ENCODE results near the gene CFAP46. TPM values are rescaled to one million over a fixed set of nuclear protein-coding genes. Genes with fewer than 3 reads are reported as not detected.

The CFAP46 gene
- total RNA-seq, 4 donors from 2014 or later = 0.19 to 0.92 (median 0.54) TPM

DNA sequence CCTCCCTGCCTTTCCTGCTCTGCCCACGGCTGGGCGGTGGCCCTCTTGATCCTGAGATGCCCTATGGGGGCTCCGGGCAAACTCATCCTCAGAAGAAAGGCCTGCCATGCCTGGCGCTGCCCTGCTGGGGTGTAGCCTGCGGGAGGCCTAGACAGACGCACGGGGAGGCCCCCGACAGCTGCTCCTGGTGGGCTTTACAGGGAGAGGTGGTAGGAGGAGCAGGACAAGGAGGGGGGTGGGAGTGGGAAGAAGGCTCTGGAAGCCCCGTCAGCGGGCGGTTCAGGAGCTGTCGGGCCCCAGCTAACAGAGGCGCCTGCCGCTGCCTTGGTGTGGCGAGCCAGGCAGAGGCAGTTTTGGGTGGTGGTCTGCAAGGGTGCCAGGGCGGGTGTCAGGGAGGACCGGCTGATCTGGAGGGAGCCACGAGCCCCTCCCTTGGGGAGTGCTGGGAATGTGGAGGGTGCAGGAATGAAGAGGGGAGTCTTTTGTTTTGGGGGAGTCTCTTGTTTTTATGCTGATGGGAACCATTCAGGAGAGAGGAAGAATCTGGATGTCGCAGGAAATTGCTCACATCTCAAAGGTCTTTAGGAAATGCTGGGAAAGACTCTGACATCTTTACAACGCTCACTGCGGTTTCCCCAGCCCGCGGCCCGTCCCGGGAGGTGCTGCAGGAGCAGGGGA, 63.5 kb downstream of the CFAP46 start:
- Histone ChIP-seq H3K27ac (no peak overlapping the region), H3K27me3 (peaks cover 0 to 67% (median 3%) of the 10 kb centered on the region in 4 donors), H3K4me3 (no peak overlapping the region), H3K36me3 (no peaks in the 10 kb centered on the region), H3K9me3 (no peaks in the 10 kb centered on the region), H3K4me1 (no peaks in the 10 kb centered on the region)
- 67 to 68% methylated on average over 7 to 21 of the region's 25 CpGs for WGBS, 2 donors
- intact Hi-C loops (cut with DNase I) = no loop called here
- DNase-seq = no peak
- no peak for TF ChIP-seq POLR2A (IDR thresholded peaks at IDR 0.05)
- TF ChIP-seq, protein P1, sequence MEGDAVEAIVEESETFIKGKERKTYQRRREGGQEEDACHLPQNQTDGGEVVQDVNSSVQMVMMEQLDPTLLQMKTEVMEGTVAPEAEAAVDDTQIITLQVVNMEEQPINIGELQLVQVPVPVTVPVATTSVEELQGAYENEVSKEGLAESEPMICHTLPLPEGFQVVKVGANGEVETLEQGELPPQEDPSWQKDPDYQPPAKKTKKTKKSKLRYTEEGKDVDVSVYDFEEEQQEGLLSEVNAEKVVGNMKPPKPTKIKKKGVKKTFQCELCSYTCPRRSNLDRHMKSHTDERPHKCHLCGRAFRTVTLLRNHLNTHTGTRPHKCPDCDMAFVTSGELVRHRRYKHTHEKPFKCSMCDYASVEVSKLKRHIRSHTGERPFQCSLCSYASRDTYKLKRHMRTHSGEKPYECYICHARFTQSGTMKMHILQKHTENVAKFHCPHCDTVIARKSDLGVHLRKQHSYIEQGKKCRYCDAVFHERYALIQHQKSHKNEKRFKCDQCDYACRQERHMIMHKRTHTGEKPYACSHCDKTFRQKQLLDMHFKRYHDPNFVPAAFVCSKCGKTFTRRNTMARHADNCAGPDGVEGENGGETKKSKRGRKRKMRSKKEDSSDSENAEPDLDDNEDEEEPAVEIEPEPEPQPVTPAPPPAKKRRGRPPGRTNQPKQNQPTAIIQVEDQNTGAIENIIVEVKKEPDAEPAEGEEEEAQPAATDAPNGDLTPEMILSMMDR (IDR thresholded peaks at IDR 0.05) = no peak

DNA sequence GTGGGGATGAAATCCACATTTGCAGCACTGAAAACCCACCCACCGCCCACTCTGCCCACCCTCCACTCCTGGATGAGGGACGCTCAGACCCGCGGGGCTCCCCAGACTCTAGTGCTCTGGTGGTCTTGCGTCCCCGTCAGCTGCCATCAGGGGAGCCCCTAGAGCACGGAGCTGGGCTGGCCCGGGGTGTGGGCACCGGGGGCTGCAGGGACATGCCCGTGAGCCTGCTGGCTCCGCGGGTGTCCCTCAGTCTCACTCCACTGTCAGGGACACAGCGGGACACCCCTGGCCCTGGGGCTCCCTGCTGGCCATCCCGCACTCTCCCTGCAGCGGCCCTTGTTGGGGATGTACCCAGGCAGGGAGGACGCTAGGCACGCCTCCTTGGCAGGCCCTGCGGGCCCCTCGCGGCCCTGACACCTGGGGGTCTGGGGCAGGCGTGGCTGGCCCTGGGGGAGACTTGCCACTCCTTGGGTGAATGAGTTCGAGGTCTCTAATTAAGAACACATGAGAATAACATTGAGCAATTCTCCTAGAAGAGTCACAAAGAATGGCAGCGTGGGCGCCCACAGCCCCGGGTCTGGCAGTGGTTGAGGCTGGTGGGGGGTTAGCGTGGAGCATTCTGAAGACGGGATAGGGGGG, 64.2 kb downstream of the CFAP46 start:
- Histone ChIP-seq H3K4me3 (no peak overlapping the region), H3K27ac (no peak overlapping the region), H3K4me1 (no peaks in the 10 kb centered on the region), H3K36me3 (no peaks in the 10 kb centered on the region), H3K9me3 (no peaks in the 10 kb centered on the region), H3K27me3 (peaks cover 0 to 74% (median 3%) of the 10 kb centered on the region in 4 donors)
- DNase-seq = no peak
- intact Hi-C loops (cut with DNase I) = no loop called here
- 68 to 85% methylated on average over 5 to 11 of the region's 27 CpGs for whole genome bisulfite sequencing, 2 donors
- TF ChIP-seq, protein P1 (IDR thresholded peaks at IDR 0.05) = no peak
- TF ChIP-seq POLR2A (IDR thresholded peaks at IDR 0.05) = no peak

DNA sequence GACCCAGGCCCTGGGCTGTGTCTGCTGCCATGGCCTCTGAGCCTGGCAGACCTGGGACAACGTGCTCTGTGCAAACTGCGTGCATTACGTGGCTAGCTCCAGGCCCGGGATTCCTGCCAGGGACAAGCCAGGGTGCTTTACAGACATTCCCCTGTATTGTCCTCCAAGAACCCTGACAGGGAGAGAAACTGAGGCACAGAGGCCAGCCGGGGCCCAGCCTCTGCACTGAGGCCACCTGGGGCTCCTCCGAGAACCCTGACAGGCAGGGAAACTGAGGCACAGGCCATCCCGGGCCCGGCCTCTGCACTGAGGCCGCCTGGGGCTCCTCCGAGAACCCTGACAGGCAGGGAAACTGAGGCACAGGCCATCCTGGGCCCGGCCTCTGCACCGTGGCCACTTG, 64.9 kb downstream of the CFAP46 start:
- no peaks in the 10 kb centered on the region for H3K4me1 ChIP-seq
- H3K4me3 ChIP-seq = no peak overlapping the region
- no peaks in the 10 kb centered on the region for H3K9me3 ChIP-seq
- H3K27ac ChIP-seq = no peak overlapping the region
- no peaks in the 10 kb centered on the region for H3K36me3 ChIP-seq
- 75 to 78% methylated on average over 5 to 9 of the region's 12 CpGs for WGBS, 2 donors
- no peak for DNase-seq
- TF ChIP-seq, protein P1 (IDR thresholded peaks at IDR 0.05) = no peak
- no peak for TF ChIP-seq POLR2A (IDR thresholded peaks at IDR 0.05)
- H3K27me3 ChIP-seq = peaks cover 0 to 79% (median 3%) of the 10 kb centered on the region in 4 donors
- intact Hi-C loops (cut with DNase I) = no loop called here

DNA sequence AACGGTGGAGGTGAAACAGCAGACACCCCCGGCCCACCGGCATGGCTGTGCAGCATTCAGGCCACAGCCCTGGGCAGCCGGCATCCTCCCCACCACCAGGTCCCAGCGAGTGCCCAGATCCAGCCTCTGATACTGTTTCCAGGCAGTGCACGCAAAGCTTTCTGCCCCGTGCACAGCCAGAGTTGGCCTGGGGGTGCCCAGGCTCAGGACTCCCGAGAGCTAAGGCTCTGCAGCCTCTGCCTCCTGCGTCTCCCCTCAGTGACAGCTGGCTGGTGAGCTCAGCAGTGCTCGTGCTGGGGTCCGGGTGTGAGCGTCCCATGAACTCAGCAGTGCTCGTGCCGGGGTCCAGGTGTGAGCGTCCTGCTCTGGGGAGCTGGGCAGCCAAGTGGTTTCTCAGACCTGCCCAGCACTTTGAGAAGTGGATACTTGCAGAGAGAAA, 65.4 kb downstream of the CFAP46 start:
- Histone ChIP-seq H3K36me3 (no peaks in the 10 kb centered on the region), H3K4me3 (no peak overlapping the region), H3K4me1 (no peaks in the 10 kb centered on the region), H3K27ac (no peak overlapping the region), H3K9me3 (no peaks in the 10 kb centered on the region), H3K27me3 (peaks cover 0 to 81% (median 3%) of the 10 kb centered on the region in 4 donors)
- intact Hi-C loops (cut with DNase I) = no loop called here
- DNase-seq = no peak
- TF ChIP-seq POLR2A (IDR thresholded peaks at IDR 0.05) = no peak
- TF ChIP-seq, protein P1 (IDR thresholded peaks at IDR 0.05) = no peak
- 74 to 85% methylated on average over 5 of the region's 15 CpGs for WGBS, 2 donors

DNA sequence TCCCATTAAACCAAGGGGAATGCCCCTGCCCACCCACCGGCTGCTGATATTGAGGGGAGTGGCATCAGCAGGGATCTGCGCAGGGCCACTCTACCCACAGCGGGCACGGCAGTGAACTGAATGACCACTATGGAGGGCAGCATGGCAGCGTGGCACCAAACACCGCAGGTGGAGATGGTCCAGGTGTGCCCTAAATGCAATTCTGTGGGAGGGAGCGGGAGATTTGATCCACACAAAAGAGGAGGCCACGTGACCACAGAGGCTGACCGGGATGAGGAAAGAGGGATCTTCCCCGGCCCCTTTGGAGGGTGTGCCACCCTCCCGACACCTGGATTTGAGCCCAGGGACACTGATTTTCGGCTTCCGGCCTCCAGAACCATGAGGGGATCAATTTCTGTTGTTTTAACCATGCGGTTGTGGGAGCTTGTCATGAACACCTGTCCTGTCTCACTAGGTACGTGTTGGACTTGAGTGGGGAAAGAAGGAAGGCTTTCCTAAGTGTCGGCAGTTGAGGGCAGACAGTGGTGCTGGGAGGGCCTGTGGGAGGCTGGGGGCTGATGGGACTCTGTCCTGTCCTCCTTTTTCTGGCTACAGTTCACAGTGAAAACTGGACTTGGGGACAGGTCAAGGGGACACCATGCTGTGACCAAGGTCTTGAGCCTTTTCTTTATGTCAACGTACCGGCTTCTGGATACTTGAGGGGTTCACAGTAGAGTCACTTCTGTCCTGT, 66.1 kb downstream of the CFAP46 start:
- no peaks in the 10 kb centered on the region for H3K4me1 ChIP-seq
- no peak for TF ChIP-seq POLR2A (IDR thresholded peaks at IDR 0.05)
- TF ChIP-seq, protein P1 (IDR thresholded peaks at IDR 0.05) = no peak
- no peak overlapping the region for H3K4me3 ChIP-seq
- H3K27ac ChIP-seq = no peak overlapping the region
- no peak for DNase-seq
- intact Hi-C loops (cut with DNase I) = no loop called here
- H3K36me3 ChIP-seq = no peaks in the 10 kb centered on the region
- no peaks in the 10 kb centered on the region for H3K9me3 ChIP-seq
- H3K27me3 ChIP-seq = peaks cover 0 to 84% (median 3%) of the 10 kb centered on the region in 4 donors
- 81% methylated on average over 11 to 18 of the region's 18 CpGs for WGBS, 2 donors

All from esophagus squamous epithelium (tissue), 5 donors.